Suprapubic skin (tissue), 4 donors: ENCODE data around the gene TMEM187. TPM values are rescaled to one million over a fixed set of nuclear protein-coding genes. Genes with fewer than 3 reads are reported as not detected.

ENCODE experiments used
- DNase-seq, 2 donors: peaks; one replicate each; pipeline ENCODE4 v3.0.0-alpha.2; 2019; ENCODE audit warnings: low spot score in 2 of 2
- H3K27ac ChIP-seq: fragments of 200-600 bp; sonication (generic); one replicate; pipeline ENCODE4 v1.5.1; 2019
- H3K27me3 ChIP-seq: fragments of 200-600 bp; sonication (generic); one replicate; pipeline ENCODE4 v1.5.1; 2019
- H3K36me3 ChIP-seq: fragments of 200-600 bp; sonication (generic); one replicate; pipeline ENCODE4 v1.5.1; 2019
- H3K4me1 ChIP-seq: fragments of 200-600 bp; sonication (generic); one replicate; pipeline ENCODE4 v1.5.1; 2019
- H3K4me3 ChIP-seq: fragments of 200-600 bp; sonication (generic); one replicate; pipeline ENCODE4 v1.5.1; 2019; ENCODE audit warnings: mild to moderate bottlenecking
- H3K9me3 ChIP-seq: fragments of 200-600 bp; sonication (generic); one replicate; pipeline ENCODE4 v1.5.1; 2019
- EP300 ChIP-seq: sonication (generic); formaldehyde crosslinking; IDR thresholded peaks from one replicate; pipeline ENCODE4 v1.6.1; 2017; ENCODE audit warnings: antibody characterized with exemption
- POLR2A ChIP-seq, 2 donors: fragments of 450-650 bp; IDR thresholded peaks; one replicate each; pipeline ENCODE4 v1.6.1; 2017; ENCODE audit warnings: antibody characterized with exemption in 2 of 2, mild to moderate bottlenecking in 2 of 2, moderate library complexity in 2 of 2
- POLR2AphosphoS5 ChIP-seq, 3 donors: sonication (generic); formaldehyde crosslinking; IDR thresholded peaks; one replicate each; pipeline ENCODE4 v1.6.1; 2017; ENCODE audit warnings: antibody characterized with exemption in 3 of 3
- WGBS: methylation state at CpG from one replicate; pipeline ENCODE4 v1.1.5; 2018; 5-methylcytosine and 5-hydroxymethylcytosine counted together
- total RNA-seq, 4 donors: library from RNA; depleted of rRNA; stranded (reverse); fragments of >200 nt; gene quantifications; one replicate each; pipeline ENCODE4 v1.1.0, GENCODE V29; 2016
- TF ChIP-seq, protein P1 (sequence below), 2 donors: fragments of 200-600 bp in 1 of 2; fragments of 450-650 bp in 1 of 2; sonication (generic) in 1 of 2; IDR thresholded peaks; one replicate each; pipeline ENCODE4 v1.5.1; 2016 to 2019; ENCODE audit warnings: antibody characterized with exemption in 2 of 2, mild to moderate bottlenecking in 1 of 2, moderate library complexity in 1 of 2

Gene TMEM187
- total RNA-seq, 4 donors from 2014 or later, result 7.8 to 10.7 (median 8.6) TPM

DNA sequence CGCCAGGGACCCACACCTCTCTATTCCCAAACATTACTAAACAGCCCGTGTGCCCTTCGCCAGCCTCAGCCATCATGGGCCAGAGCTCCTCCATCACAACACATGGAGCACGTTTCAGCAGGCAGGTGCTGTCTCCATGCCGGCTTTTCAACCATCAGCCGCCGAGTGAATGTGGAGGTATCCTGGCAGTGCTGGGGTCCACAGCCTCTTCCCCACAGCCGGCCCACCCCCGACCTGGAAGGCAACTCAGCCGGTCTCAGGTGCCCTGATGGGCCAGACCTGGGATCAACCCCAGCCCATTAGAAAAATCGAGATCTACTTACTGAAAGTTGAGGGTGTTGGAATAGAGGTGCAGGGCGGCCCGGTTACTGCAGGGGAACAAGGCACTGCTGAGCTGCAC, 40.8 kb upstream of the TMEM187 start:
- H3K36me3 ChIP-seq, result peaks cover 18% of the 10 kb centered on the region
- H3K27ac ChIP-seq, result no peak overlapping the region
- TF ChIP-seq POLR2AphosphoS5 (IDR thresholded peaks at IDR 0.05), result no peak
- no peak for TF ChIP-seq EP300
- TF ChIP-seq POLR2A (IDR thresholded peaks at IDR 0.05), result no peak
- TF ChIP-seq, protein P1, sequence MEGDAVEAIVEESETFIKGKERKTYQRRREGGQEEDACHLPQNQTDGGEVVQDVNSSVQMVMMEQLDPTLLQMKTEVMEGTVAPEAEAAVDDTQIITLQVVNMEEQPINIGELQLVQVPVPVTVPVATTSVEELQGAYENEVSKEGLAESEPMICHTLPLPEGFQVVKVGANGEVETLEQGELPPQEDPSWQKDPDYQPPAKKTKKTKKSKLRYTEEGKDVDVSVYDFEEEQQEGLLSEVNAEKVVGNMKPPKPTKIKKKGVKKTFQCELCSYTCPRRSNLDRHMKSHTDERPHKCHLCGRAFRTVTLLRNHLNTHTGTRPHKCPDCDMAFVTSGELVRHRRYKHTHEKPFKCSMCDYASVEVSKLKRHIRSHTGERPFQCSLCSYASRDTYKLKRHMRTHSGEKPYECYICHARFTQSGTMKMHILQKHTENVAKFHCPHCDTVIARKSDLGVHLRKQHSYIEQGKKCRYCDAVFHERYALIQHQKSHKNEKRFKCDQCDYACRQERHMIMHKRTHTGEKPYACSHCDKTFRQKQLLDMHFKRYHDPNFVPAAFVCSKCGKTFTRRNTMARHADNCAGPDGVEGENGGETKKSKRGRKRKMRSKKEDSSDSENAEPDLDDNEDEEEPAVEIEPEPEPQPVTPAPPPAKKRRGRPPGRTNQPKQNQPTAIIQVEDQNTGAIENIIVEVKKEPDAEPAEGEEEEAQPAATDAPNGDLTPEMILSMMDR (IDR thresholded peaks at IDR 0.05), result no peak
- H3K4me1 ChIP-seq, result peaks cover 35% of the 10 kb centered on the region
- no peaks in the 10 kb centered on the region for H3K27me3 ChIP-seq
- WGBS, result 94% methylated on average over 11 of the region's 13 CpGs
- H3K9me3 ChIP-seq, result no peaks in the 10 kb centered on the region
- DNase-seq, result no peak
- H3K4me3 ChIP-seq, result no peak overlapping the region

DNA sequence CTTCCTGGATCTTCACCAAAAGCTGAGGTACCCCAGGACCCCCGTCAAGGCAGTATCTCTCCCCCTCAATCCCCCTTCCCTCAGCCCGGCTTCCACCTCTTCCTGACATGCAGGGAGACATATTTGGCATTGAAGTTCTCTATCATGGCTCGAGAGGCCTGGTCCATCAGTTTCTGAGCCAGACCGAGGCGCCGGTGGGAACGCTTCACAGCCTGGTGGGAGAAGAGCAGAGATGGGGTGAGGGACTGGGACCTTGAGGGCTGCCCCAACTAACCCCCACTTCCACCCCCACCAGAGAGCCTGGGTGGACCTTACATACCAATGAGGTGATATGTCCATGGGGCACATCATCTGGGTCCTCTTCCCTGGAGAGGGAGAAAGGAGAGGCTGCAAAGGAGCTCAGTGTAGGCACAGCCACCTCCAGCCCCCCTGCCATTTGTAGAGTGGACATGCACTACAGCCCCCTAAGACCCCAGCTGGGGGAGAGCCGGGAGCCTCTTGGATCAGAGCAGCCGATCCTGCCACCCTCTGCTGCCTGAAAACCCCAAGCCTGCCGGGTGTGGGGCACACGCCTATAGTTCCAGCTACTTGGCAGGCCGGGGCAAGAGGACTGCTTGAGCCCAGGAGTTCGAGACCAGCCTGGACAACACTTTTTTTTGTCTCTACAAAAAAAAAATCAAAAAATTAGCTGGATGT, 40.2 kb upstream of the TMEM187 start:
- no peak overlapping the region for H3K27ac ChIP-seq
- peaks cover 29% of the 10 kb centered on the region for H3K4me1 ChIP-seq
- 96% methylated on average over 7 of the region's 13 CpGs for WGBS
- H3K4me3 ChIP-seq, result no peak overlapping the region
- DNase-seq, result no peak
- H3K9me3 ChIP-seq, result no peaks in the 10 kb centered on the region
- TF ChIP-seq POLR2AphosphoS5 (IDR thresholded peaks at IDR 0.05), result no peak
- TF ChIP-seq, protein P1 (IDR thresholded peaks at IDR 0.05), result no peak
- TF ChIP-seq POLR2A (IDR thresholded peaks at IDR 0.05), result no peak
- TF ChIP-seq EP300, result no peak
- H3K36me3 ChIP-seq, result peaks cover 18% of the 10 kb centered on the region
- H3K27me3 ChIP-seq, result no peaks in the 10 kb centered on the region

DNA sequence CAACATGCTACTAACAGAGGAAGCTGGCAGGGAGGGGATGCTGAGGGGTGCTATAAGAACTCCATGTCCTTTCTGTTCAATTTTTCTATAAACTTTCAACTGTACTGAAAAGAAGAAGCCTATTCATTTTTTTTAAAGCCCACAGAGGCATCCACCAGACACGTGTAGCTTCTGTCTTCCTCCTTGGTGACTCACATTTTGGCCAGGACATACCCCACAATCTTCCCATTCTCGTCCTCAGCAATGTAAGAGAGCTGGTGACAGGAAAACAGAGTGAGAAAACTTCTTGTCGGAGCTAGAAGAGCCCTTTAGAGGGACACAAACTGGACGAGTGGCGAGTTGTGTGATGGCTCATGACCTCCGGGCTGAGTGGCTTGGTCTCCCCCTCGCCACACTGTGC, 38.8 kb upstream of the TMEM187 start:
- Histone ChIP-seq H3K27me3 (no peaks in the 10 kb centered on the region), H3K36me3 (peaks cover 18% of the 10 kb centered on the region), H3K27ac (no peak overlapping the region), H3K4me1 (peaks cover 23% of the 10 kb centered on the region), H3K4me3 (peak overlapping the region; percentile 72), H3K9me3 (no peaks in the 10 kb centered on the region)
- WGBS, result 43% methylated on average over 7 of the region's 7 CpGs
- TF ChIP-seq, protein P1 (IDR thresholded peaks at IDR 0.05), result no peak
- TF ChIP-seq POLR2AphosphoS5 (IDR thresholded peaks at IDR 0.05) (no peak), POLR2A (IDR thresholded peaks at IDR 0.05) (no peak), EP300 (no peak)
- DNase-seq, result no peak

DNA sequence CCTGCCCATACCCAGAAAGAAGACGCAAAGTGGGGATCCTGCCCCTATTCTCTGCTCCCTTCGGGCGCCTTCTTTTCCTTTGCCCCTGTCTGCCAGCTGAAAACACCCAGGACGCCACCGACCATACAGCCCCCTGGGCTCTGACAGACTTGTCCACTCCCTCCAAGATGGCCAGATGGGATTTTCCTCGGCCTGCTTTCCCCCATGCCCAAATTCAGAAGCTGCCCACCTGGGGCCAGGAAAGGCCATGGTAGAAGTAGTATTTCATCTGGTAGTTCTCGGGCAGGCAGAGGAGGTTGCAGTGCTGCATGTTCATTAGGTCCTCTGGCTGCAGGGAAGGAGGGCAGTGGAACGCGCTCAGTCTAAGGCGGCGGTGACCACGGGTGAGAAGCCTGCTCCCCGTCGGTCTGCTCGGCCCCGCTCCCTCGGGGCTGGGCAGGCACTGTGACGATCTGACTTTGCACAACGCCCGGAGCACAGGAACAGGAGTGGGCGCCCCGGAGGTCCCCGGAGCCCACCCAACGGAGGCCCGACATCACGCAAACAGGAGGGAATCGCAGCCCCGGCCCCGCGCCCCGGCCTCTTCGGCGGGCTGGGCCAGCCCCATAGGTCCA, 38.3 kb upstream of the TMEM187 start:
- WGBS, result 39% methylated on average over 16 of the region's 33 CpGs
- H3K9me3 ChIP-seq, result no peaks in the 10 kb centered on the region

More for the DNA sequence above, 38.3 kb upstream of the TMEM187 start:
- no peaks in the 10 kb centered on the region for H3K27me3 ChIP-seq
- no peak for DNase-seq
- peaks cover 18% of the 10 kb centered on the region for H3K4me1 ChIP-seq
- TF ChIP-seq EP300 (no peak), POLR2A (IDR thresholded peaks at IDR 0.05) (no peak), POLR2AphosphoS5 (IDR thresholded peaks at IDR 0.05) (no peak)
- TF ChIP-seq, protein P1 (IDR thresholded peaks at IDR 0.05), result no peak
- H3K27ac ChIP-seq, result peak overlapping the region; percentile 71
- peak overlapping the region; percentile 72 for H3K4me3 ChIP-seq
- peaks cover 18% of the 10 kb centered on the region for H3K36me3 ChIP-seq
